Measurements from ENCODE around the gene SDC1.
"Not testable (repeated sequence)": the region's sequence is repeated elsewhere in the genome, so short reads cannot be mapped to it uniquely, and the experiment has no call there.

Gene SDC1

DNA sequence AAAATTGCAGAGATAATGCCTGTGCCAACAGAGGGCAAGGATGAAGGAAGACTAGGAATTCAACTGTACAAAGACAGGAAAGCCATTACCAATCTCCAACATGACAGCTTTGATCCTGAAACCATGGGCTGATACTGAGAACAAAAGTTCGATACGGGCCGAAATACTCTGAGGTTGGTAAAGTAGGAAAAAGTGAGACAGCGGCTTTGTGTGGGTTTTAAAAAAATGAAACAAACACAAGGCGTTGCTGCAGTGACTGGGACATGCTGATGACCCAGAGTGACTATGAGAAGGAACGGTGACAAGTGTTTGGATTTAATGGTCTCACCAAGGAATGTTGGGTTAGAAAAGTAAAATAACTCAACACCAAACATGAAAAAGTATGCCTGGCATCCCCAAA lies 24.2 kb upstream of the SDC1 start:
- TF ChIP-seq, protein P1, sequence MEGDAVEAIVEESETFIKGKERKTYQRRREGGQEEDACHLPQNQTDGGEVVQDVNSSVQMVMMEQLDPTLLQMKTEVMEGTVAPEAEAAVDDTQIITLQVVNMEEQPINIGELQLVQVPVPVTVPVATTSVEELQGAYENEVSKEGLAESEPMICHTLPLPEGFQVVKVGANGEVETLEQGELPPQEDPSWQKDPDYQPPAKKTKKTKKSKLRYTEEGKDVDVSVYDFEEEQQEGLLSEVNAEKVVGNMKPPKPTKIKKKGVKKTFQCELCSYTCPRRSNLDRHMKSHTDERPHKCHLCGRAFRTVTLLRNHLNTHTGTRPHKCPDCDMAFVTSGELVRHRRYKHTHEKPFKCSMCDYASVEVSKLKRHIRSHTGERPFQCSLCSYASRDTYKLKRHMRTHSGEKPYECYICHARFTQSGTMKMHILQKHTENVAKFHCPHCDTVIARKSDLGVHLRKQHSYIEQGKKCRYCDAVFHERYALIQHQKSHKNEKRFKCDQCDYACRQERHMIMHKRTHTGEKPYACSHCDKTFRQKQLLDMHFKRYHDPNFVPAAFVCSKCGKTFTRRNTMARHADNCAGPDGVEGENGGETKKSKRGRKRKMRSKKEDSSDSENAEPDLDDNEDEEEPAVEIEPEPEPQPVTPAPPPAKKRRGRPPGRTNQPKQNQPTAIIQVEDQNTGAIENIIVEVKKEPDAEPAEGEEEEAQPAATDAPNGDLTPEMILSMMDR (IDR thresholded peaks at IDR 0.05; ENCODE audit: low read depth, low read length) = no peak
- no peak overlapping the region for H3K4me3 ChIP-seq (ENCODE audit: low read depth, low read length)

DNA sequence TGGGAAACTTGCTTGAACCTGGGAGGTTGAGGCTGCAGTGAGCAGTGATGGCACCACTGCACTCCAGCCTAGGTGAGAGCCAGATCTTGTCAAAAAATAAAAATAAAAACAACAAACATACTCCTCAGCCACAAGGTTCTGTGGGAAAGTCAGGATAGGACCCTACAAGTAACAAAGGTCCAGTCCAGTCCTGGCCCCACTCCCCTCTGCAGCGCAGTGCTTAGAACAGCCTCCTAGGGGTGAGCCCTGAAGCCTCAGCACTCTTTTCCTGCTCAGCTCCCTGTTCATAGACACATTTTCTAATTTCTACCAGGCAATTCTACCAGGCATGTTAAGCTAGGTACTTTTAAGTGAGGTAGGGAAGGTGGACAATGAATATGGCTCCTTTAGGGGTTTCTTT lies 22.2 kb upstream of the SDC1 start:
- H3K4me3 ChIP-seq (ENCODE audit: low read depth, low read length) = no peak overlapping the region
- TF ChIP-seq, protein P1 (IDR thresholded peaks at IDR 0.05; ENCODE audit: low read depth, low read length) = no peak

GRCh38 chr2:20243637-20244036 lies 18.7 kb upstream of the SDC1 start:
- H3K4me3 ChIP-seq (ENCODE audit: low read depth, low read length) = not testable (repeated sequence)

DNA sequence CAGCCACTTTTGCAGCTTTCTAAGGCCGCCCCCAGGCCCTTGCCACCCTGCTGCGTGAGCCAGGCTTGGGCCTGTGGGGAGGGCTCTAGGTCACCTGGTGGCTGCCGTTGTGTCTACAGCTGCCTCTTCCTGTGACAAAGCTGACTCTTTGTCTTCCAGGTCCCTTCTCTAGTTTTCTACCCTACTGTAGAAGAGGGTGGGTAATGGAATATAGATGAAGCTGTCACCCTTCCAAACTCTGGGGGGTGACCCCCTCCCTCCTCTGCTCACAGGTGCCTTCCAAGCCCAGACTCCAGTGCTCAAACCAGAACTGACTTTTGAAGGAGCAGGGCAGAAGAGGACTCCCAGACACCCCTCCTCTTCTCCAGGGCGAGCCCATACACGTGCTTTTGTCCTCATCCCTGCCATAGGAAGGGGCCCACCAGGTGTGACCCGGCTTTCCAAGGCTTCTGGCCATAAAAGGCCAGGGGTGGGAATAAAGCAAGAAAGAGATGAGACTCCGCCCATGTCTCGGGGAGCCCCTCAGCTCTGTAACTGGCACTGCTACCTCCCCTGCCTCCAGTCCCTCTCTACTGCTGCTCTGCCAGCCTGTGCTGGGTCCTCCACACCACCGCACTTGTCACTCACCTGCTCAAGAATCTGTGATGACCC lies 17.9 kb upstream of the SDC1 start:
- H3K4me3 ChIP-seq (ENCODE audit: low read depth, low read length) = no peak overlapping the region
- TF ChIP-seq, protein P1 (IDR thresholded peaks at IDR 0.05; ENCODE audit: low read depth, low read length) = no peak

GRCh38 chr2:20241973-20242726 lies 17.2 kb upstream of the SDC1 start:
- TF ChIP-seq, protein P1 (IDR thresholded peaks at IDR 0.05; ENCODE audit: low read depth, low read length) = peak; percentile 31
- H3K4me3 ChIP-seq (ENCODE audit: low read depth, low read length) = no peak overlapping the region

GRCh38 chr2:20240291-20240690 lies 15.4 kb upstream of the SDC1 start:
- H3K4me3 ChIP-seq (ENCODE audit: low read depth, low read length) = not testable (repeated sequence)

DNA sequence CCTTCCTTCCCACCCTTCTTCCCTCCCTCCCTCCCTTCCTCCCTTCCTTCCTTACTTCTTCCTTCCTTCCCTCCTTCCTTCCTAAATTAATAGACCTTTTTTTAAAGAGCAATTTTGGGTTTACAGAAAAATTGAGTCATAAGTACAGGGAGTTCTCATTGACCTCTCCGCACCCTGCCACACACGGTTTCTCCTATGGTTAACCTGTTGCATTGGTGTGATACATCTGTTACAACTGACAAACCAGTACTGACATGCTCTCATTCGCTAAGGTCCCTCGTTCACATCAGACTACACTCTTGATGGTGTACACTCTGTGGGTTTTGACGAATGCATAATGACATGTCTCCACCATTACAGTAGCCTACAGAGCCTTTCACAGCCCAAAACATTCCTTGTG lies 11.6 kb upstream of the SDC1 start:
- H3K4me3 ChIP-seq (ENCODE audit: low read depth, low read length) = no peak overlapping the region
- TF ChIP-seq, protein P1 (IDR thresholded peaks at IDR 0.05; ENCODE audit: low read depth, low read length) = no peak

DNA sequence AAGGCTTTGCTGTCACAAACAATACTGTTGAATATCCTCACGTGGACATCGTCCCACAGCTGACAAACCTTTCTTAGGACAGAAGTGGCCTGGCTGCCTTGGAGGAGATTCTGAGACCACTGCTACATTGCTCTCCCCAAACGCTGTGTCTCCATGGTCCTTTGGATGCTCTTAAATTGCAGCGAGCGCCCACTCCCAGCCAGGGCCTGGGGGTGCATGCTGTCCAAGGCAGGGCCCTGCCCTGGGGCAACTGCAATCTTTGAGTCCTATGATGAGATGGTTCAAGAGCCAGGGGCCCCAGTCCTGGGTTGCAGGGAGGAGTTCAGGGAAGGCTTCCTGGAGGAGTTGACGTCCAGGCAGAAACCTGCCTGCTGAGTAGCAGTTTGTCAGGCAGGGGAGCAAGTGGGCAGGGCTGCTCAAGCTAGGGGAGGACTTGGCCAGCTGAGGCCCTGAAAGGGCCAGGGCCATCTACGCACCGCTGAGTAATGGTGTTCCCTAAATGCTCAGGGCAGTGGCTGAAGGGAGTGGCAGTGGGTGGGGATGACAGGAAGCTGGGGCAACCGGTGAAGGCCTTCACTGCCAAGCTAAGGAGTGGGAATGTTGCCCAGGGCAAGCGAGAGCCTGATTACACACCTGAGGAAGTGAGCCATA lies 10.8 kb upstream of the SDC1 start:
- H3K4me3 ChIP-seq (ENCODE audit: low read depth, low read length) = no peak overlapping the region
- TF ChIP-seq, protein P1 (IDR thresholded peaks at IDR 0.05; ENCODE audit: low read depth, low read length) = no peak

DNA sequence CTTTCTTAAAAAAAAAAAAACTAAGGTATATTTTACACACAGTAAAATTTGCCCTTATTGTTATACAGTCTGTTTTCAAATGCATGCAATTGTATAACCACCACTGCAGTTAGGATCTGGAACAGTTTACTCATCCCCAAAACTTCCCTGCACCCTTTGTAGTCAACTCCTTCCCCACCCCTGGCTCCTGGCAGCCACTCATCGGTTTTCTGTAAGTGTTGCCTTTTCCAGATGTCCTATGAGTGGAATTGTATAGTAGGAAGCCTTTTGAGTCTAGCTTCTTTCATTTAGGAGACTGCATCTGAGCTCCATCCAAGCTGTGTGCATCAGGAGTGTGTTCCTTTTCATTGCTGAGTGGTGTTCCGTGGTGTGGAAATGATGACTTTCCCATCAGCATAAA lies 9.7 kb upstream of the SDC1 start:
- not testable (repeated sequence) for H3K4me3 ChIP-seq (ENCODE audit: low read depth, low read length)

Measured in WI38 (cell line).